ENCODE data around the gene PLAGL2. TPM values are rescaled to one million over a fixed set of nuclear protein-coding genes. Genes with fewer than 3 reads are reported as not detected.

PLAGL2 gene
- total and polyA plus RNA-seq, 10 donors, result 2.2 to 16.6 (median 12.1) TPM

- TF ChIP-seq POLR2AphosphoS5 (IDR thresholded peaks at IDR 0.05) (no peak), POLR2A (IDR thresholded peaks at IDR 0.05) (no peak), CTCF (IDR thresholded peaks at IDR 0.05 in 8 of 11, conservative IDR thresholded peaks at IDR 0.05 in 3 of 11) (no peak)
- Histone ChIP-seq H3K4me1 (peaks cover 40 to 92% (median 75%) of the 10 kb centered on the region in 6 donors), H3K27ac (peak overlapping the region in 7 of 8 donors; percentile 39 to 95 (median 89)), H3K27me3 (replicated peaks in 1 of 7) (no peaks in the 10 kb centered on the region), H3K9me3 (no peaks in the 10 kb centered on the region), H3K4me3 (peak overlapping the region; percentile 71 to 100 (median 89)), H3K36me3 (peaks cover 0 to 40% (median 16%) of the 10 kb centered on the region in 6 donors)
- no peak for DNase-seq
- intact Hi-C loops (cut with DNase I; ENCODE audit: low total_unique reads), result no loop called here
- WGBS, 5 donors, result 52 to 64% (median 57%) methylated on average over 8 of the region's 8 CpGs
Observed at GRCh38 chr20:32205843-32206759, 1.4 kb downstream of the PLAGL2 start.

GRCh38 chr20:32205110-32205842, 2.3 kb downstream of the PLAGL2 start:
- intact Hi-C loops (cut with DNase I; ENCODE audit: low total_unique reads), result no loop called here
- no peaks in the 10 kb centered on the region for H3K9me3 ChIP-seq
- peak overlapping the region in 2 of 8 donors; percentile 11 to 100 for H3K4me3 ChIP-seq
- peaks cover 0 to 40% (median 20%) of the 10 kb centered on the region in 6 donors for H3K36me3 ChIP-seq
- H3K27me3 ChIP-seq (replicated peaks in 1 of 7), result no peaks in the 10 kb centered on the region
- DNase-seq, result no peak
- 40 to 63% (median 52%) methylated on average over 5 of the region's 5 CpGs for WGBS, 5 donors
- H3K4me1 ChIP-seq, result peaks cover 40 to 91% (median 74%) of the 10 kb centered on the region in 6 donors
- H3K27ac ChIP-seq, result peak overlapping the region in 6 of 8 donors; percentile 32 to 95 (median 78)
- no peak for TF ChIP-seq CTCF (IDR thresholded peaks at IDR 0.05 in 8 of 11, conservative IDR thresholded peaks at IDR 0.05 in 3 of 11)
- TF ChIP-seq POLR2AphosphoS5 (IDR thresholded peaks at IDR 0.05), result no peak
- no peak for TF ChIP-seq POLR2A (IDR thresholded peaks at IDR 0.05)

- intact Hi-C loops (cut with DNase I; ENCODE audit: low total_unique reads), result no loop called here
Observed at GRCh38 chr20:32204205-32205109, 3.1 kb downstream of the PLAGL2 start.

More at GRCh38 chr20:32204205-32205109, 3.1 kb downstream of the PLAGL2 start:
- TF ChIP-seq POLR2A (IDR thresholded peaks at IDR 0.05) (no peak), CTCF (IDR thresholded peaks at IDR 0.05 in 8 of 11, conservative IDR thresholded peaks at IDR 0.05 in 3 of 11) (no peak), POLR2AphosphoS5 (IDR thresholded peaks at IDR 0.05) (no peak)
- Histone ChIP-seq H3K27me3 (replicated peaks in 1 of 7) (no peaks in the 10 kb centered on the region), H3K27ac (peak overlapping the region in 6 of 8 donors; percentile 15 to 95 (median 78)), H3K4me1 (peaks cover 37 to 89% (median 71%) of the 10 kb centered on the region in 6 donors), H3K9me3 (no peaks in the 10 kb centered on the region), H3K36me3 (peaks cover 0 to 40% (median 26%) of the 10 kb centered on the region in 6 donors), H3K4me3 (peak overlapping the region in 1 of 8 donors; percentile 11)
- WGBS, 5 donors, result 55 to 71% (median 64%) methylated on average over 4 of the region's 4 CpGs
- DNase-seq, result no peak
